GM21447 (cell line): ENCODE measurements around the gene DCLRE1B.
A peak's percentile ranks its signal among the peaks of the same experiment; 100 is the strongest.

Experiments used
- ATAC-seq: cut with Tn5 transposase; IDR thresholded peaks from one replicate; pipeline ENCODE4 v1.9.1; 2021; ENCODE audit not compliant: unreplicated experiment

Gene DCLRE1B

DNA sequence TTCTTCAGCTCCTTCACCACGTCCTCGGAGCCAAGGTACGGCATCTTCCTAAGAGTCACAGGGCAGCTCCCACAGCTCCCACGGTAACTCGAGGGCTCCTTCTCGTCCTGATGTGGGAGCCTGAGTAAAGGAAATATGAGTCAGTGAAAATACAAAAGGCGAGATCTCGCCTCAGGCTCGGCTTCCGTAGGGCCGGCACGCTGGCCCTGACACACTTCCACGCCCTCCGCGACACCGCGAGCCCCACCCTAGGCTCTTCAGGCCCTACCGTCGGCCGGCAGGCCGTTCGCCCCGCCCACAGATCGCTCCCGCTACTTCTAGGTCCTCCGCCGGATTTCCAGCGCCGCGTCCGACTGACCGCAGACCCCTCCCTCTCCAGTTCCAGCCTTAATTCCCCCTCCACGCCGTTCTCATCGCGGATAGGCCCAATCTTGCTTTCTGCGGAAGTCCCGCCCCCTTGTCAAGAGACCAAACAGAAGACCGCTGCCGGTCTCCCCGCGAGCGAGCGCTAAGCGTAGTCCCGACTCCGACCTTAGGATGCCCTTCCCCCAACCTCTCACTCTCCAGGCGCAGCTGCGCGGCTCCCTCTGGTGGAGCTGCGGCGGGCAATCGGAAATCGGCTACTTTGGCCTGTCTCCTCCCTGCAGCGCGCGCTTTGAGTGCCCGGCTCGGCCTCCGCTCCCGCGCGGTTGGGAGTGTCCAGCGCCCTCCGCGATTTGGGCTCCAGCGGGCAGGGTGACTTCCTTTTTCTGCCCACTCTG, at the start of gene DCLRE1B, which contains the start of gene AP4B1:
TSS of gene DCLRE1B (plus strand) at position 653 of the 761 bp plus-strand sequence. CDS start 261 bp downstream, outside the sequence.
TSS of gene AP4B1 (minus strand) at position 126 of the 761 bp plus-strand sequence. CDS start at position 44, 82 bp downstream.
- peak; percentile 89 for ATAC-seq

DNA sequence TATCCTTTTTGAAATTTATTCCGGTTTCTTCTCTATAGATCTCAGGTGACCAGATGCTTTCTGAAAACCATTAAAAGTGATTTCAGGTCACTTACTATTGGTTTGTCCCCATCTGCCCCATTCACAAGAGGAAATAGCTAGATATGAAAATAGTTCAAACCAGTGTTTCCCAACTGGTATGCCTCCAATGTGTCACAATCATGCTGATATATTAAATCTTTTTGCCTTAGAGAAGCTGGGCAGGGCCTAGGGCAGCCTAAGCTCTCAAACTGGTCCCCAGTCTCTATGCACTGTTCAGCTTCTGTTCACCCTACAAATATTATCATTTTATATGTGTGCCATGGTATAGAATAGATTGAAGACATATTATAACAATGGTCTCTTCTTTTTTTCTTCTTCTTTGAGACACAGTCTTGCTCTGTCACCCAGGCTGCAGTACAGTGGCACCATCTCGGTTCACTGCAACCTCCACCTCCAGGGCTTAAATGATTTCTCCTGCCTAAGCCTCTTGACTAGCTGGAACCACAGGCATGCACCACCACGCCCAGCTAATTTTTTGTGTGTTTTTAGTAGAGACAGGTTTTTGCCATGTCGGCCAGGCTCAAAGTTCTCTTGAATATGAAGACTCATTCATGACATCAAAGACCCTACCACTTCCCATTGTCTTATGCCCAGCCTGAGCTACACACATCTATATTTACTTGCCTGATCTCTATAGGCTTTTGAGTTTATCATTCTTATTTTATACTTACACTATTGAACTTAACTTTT, 49.3 kb upstream of the DCLRE1B start:
- no peak for ATAC-seq

DNA sequence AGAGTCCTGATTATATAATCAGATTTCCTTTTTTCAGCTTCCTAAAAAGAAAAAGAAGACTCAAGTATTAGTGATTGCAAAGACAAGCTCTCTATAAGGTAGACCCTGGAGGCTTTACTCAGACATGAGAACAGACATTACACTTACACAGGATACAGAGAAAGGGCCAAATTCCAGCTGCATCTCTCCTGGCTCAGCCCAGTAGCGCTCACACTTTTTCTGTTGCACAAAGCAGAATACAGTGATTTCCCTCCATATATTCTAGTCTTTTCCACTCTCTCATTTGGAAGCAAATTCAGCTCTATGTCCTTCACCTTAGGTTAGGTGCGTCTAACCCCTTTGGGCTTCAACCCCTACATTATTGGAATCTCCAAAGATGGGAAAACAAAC, 48.7 kb upstream of the DCLRE1B start:
- no peak for ATAC-seq

DNA sequence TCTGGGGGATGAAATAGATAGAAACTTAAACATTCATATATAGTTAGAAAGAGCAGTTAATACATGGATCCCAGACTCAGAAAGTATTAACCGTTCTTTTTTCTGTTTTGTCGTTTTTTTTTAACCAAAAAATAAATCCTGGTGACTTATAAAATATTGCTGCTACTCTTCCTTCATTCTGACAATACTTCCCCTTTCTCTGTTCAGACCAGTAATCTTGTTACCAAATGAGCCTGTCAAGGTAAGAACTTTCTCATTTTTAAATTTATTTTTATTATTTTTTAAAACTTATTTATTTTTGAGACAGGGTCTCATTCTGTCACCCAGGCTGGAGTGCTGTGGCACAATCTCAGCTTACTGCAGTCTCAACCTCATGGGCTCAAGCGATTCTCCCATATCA, 47.4 kb upstream of the DCLRE1B start:
- ATAC-seq: no peak

DNA sequence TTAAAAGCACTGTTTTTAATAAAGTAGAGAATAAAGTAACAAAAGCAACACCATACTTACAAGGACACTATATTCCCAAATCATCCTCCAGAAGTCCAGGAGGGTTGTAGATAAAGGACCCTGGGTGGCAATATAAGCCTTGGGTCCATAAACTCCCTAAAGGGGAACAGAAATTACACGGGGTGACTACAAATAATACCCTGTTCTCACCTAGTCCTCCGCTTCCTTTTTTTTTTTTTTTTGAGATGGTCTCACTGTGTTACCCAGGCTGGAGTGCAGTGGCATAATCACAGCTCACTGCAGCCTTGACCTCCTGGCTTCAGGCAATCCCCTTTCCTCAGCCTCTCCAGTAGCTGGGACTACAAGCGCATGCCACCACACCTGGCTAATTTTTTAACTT, 46.7 kb upstream of the DCLRE1B start:
- ATAC-seq: peak; percentile 39

DNA sequence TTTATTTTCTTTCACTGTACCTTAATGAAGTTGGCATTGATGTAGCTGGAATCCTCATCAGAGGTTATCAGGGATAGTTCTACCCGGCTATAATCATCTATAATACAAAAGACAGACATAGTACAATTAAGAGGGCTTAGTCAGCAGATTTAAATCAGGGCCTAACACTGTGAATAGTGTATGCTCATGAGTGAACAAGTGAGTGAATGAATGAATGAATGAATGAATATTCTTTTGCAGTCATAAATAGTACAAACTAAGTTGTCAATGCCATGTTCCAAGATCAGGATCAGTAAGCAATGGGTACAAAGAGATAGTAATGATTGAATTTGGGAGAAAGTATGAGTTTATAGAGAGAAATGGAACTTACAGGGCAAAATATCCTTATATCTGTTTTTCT, 46.1 kb upstream of the DCLRE1B start:
- no peak for ATAC-seq

DNA sequence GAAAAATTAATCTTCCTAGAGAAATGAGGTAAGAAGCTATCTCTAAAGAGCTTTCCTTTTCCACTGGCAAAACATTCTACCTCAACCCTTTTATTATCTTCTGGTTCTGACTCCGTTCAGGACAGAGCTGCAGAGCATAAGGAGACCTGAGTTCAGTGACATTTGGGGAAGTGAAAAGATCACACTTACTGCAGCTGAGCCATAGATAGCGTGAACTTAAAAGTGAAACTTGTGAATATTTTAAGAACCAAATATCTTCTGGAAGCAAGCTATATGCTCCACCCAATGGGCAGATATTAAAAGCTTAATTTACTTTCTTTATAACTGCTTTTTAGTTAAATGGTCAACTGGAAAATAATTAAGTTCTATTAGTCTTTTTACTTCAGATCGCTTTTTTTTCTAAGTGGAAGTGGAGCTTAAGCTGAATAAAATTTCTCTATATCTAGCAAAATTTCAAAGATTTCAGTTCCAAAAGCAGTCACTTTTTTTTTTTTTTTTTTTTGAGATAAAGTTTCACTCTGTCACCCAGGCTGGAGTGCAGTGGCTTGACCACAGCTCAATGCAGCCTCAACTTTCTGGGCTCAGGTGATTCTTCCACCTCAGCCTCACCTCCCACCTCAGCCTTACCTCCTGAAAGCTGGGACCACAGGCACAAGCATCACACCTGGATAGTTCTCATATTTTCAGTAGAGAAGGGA, 45.5 kb upstream of the DCLRE1B start:
- ATAC-seq: peak; percentile 87

DNA sequence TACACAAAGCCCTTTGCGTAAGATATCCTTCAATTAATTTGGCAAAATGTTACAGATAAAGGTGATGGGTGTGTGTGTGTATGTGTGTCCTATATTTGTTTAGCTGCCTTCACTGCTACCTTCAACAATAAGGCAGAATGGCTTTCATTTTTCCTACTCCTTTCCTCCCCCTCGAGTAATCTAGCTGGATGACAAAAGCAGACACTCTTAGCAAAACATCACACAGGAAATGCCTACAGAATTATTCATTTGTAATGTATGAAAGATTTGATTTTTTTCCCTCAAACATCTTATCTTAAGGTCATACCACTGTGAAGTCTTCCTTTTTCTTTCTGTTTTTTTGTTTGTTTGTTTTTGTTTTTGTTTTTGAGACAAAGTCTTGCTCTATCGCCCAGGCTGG, 44.2 kb upstream of the DCLRE1B start:
- ATAC-seq: no peak

DNA sequence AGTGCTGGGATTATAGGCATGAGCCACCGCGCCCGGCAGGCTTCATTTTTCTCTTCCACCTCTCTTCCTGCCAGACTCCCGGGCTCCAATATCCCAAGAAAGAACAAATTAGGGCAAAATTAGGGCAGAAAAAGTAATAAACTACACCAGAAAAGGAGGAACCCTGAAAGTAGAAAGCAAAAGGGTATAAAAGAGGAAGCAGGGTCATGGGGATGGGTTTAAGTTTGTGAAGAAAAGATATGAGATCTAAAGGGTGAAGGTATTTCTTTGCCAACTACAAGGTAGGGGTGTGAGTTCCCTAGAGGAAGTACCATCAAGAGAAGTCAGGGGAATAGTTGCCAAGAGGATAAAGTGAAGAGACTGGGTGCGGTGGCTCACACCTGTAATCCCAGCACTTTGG, 43.5 kb upstream of the DCLRE1B start:
- ATAC-seq: no peak

DNA sequence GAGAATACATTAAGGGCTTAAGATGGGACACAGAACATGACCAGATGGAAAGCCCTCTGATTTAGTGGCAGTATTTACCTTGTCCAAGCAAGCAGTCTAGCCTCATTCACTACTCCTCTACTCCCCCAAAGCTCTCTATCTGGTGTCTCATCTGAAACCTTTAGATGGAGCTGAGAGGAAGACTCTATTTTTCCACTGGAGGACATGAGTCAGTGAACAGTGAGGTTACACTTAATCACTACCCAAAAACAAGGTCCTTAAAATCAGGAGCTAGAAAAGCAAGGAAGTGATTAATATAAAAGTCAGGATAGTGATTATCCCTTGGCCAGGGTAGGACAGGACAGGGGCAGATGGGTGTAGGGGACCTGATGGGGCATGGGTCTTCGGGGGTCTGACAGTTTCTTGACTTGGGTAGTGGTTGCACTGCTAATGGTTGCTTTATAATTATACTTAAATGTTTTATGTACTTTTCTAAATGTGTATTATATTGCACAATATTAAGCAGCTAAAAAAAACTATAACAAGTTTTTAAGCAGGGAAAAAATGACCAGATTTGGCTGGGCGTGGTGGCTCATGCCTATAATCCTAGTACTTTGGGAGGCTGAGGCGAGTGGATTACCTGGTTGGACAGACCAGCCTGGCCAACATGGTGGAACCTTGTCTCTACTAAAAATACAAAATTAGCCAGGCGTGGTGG, 36.6 kb upstream of the DCLRE1B start:
- ATAC-seq: no peak

DNA sequence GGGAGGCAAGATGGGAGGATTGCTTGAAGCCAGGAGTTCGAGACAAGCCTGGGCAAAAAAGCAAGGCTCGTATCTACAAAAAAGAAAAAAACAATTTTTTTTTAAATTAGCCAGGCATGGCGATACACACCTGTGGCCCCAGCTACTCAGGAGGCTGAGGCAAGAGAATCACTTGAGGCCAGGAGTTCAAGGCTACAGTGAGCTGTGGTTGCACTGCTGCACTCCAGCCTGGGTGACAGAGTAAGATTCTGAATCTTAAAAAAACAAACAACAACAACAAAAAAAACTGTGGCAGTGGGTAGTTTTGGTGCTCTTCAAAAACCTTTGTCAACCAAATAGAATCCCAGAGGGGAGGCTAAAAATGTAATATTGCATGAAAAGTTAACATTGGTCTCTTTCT, 34.3 kb upstream of the DCLRE1B start:
- no peak for ATAC-seq

DNA sequence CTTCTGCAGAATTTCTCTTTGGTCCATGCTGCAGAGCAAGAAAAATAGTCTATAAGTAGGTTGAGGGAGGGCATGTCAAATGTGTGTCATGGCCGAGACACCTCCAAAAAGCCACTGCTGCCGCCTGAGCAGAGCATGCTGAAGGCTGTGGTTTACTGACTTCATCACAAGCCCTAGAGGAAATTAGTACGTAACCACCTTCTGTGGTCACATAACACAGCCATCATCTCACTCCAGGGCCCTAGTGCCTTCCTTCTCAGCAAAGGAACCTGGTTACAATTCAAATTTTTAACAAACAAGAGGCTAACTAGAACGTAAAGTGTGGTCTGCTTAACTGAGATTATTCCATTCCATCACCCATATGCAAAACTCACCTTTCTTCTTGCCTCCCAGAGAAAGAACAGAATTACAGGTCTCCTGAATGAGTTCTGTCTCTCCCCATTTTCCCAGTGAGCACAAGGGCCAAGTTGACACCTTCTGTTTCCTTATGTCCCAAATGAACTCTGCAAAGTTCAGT, 33.5 kb upstream of the DCLRE1B start, which contains the start of gene PTPN22:
TSS of gene PTPN22 (minus strand) at position 116 of the 517 bp plus-strand sequence.
- ATAC-seq: peak; percentile 87

DNA sequence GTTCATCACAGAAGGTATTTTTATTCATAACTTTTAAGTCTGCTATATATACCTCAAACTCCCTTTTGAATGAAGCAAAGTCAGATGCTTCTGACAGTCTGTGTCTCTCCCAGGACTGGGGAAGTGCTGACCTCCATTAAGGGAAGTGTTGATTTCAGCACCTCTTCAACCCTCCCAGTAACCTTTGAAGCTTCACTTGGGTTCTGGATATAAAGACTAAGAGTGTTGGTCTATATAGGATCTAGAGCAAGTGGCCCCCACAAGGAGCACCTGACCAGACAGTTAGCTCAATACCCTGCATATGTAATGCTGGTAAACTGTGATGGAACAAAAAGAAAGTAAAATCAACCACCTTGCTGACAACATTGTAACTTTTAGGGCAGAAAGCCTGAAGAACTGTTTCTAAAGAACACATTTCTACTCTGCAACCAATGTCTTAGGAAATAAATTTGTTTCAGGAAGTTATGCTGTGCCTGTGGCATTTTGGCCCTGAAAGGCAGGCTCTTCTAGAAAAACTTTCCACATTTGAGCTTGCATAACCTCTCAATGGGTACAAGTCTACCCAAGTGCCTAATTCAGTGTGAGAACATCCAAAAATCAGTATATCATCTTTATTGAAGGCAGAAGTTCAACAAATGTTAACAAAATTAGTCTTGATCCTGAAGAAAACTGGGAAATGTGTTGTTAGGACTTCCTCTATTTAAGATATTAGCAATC, 32.7 kb upstream of the DCLRE1B start:
- peak; percentile 14 for ATAC-seq

DNA sequence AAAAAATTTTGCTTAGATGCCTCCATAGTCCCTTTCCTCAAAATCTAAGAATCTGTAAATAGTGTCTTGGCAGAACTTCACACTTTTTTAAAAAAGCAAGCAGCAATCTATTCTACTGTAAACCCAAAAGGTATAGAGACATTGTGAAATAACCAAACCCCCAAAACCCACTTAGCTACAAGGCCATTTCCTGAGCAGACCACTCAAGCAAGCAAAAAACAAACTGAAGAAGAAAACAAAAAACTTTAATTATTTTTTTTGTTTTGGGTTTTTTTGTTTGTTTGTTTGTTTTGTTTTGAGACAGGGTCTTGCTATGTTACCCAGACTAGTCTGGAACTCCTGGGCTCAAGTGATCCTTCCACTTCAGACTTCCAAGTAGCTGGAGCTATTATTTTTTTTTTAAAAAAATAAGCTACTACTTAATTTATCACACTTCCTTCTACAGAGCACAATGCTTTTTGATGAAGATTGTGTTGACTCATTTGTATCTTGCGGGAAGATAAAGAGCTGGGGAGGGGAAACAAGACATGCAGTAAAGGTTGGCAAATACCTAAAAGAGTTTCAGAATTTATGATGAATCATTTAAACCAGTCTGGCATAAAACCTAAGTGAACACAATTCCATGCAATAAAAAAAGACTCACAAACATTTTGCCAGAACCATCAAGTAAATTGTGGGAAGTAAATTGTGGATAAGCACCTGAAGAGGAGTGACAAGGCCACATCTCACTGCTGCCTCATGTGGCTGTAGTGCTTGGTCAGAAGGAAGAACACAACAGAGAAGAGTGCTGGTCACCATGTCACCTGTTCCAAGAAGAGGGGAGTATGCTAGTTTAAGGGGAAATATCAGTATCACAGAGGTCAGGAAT, 30.9 kb upstream of the DCLRE1B start:
- peak; percentile 23 for ATAC-seq

DNA sequence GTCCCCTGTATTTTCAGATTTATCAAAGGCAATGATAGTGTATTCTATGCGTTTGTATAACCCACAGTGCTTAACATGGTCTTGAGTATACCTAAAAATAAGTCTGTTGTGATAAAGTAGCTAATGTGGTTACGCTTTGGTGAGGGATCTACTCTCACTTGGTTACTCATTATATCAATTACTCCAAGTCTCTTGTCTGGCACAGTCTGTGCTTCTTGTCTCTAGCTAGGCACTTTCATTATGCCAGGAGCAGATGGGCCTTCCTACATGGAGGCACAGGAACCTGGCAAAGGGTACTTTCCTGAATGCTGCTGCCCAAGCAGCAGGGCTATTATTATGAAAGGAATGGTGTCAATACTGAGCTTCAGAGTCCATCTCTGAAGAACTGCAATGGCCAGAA, 29.4 kb upstream of the DCLRE1B start:
- ATAC-seq: peak; percentile 35

DNA sequence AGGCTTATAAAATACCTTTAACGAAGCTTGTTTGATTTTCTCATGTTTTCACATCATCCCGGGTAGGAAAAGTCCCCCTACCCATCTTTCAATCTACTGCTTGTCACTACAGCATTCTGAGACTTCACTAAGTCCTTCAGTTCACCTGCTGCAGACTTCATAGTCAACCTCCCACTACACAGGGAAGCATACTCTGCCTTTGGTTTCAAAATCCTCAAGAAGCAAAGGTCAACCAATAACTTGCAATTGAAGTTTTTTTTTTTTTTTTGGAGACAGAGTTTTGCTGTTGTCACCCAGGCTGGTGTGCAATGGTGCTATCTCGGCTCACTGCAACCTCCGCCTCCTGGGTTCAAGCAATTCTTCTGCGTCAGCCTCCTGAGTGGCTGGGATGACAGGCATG, 28.9 kb upstream of the DCLRE1B start:
- ATAC-seq: no peak

DNA sequence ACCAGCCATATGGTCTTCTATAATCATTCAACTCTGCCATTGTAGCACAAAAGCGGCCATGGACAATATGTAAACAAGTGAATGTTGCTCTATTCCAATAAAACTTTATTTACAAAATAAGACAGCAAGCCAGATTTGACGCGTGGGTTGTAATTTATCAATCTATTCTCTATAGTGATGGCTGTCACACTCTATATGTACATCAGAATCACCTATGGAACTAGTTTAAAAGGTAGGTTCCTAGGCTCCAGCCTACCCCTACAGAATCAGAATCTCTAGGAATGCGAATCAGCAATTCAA, 25.4 kb upstream of the DCLRE1B start:
- no peak for ATAC-seq

DNA sequence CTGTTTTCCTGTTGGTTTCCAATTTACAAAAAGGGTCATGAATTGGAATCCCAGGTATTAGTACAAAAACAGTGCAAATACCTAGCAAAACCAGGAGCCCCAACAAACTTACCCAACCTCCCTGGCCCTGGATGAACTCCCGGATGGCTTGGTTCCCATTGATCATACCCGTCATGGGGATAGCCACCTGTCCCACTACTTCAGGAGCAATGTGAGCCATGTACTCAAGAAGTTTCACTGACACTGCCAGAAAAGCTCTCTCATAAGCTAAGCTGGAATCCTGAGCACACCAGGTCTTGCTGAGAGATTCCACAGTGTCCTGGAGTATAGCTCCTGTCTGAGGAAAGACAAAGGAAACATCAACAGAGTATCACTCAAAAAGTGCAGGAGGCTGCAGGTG, 23.5 kb upstream of the DCLRE1B start:
- no peak for ATAC-seq
